Activated CD8-positive, alpha-beta T cell treated with anti-CD3 and anti-CD28 coated beads for 36 hours (primary cell): Measurements from ENCODE around the gene TEN1. TPM values are rescaled to one million over a fixed set of nuclear protein-coding genes. Genes with fewer than 3 reads are reported as not detected.
"Not testable (repeated sequence)": the region's sequence is repeated elsewhere in the genome, so short reads cannot be mapped to it uniquely, and the experiment has no call there.

ENCODE experiments used
- ATAC-seq: fragments of 200-7000 bp; cut with Tn5 transposase; one replicate; pipeline ENCODE4 v1.10.0; 2021; ENCODE audit warnings: mild to moderate bottlenecking, moderate library complexity
- CTCF ChIA-PET: fragments of 350-600 bp; sonication (Branson Sonifier 250); formaldehyde crosslinking; loops from one replicate; lab custom pipeline; 2021; ENCODE audit warnings: antibody characterized with exemption; lab: Charles Lee
- POLR2A ChIA-PET: fragments of 350-600 bp; sonication (Branson Sonifier 250); formaldehyde crosslinking; loops from one replicate; lab custom pipeline; 2021; ENCODE audit warnings: antibody characterized with exemption; lab: Charles Lee
- DNase-seq: peaks from one replicate; pipeline ENCODE4 v3.0.0-alpha.2; 2020
- H3K27ac Mint-ChIP-seq: one replicate; pipeline ENCODE4 v1.8.0; 2021; ENCODE audit warnings: mild to moderate bottlenecking, mixed read lengths
- H3K27me3 Mint-ChIP-seq: one replicate; pipeline ENCODE4 v1.8.0; 2021; ENCODE audit warnings: mixed read lengths
- H3K36me3 Mint-ChIP-seq: one replicate; pipeline ENCODE4 v1.8.0; 2021; ENCODE audit warnings: low read depth, mixed read lengths
- H3K4me1 Mint-ChIP-seq: one replicate; pipeline ENCODE4 v1.8.0; 2021; ENCODE audit warnings: low read depth, mixed read lengths
- H3K4me3 Mint-ChIP-seq: one replicate; pipeline ENCODE4 v1.8.0; 2021; ENCODE audit warnings: mild to moderate bottlenecking, moderate library complexity, mixed read lengths
- H3K9me3 Mint-ChIP-seq: one replicate; pipeline ENCODE4 v1.8.0; 2021; ENCODE audit warnings: mixed read lengths
- intact Hi-C: fragments of 100-400 bp; cut with micrococcal nuclease; formaldehyde crosslinking; loops from one replicate; pipeline ENCODE4 v1.10.0; 2022
- total RNA-seq, 2 experiments: library from RNA; stranded (reverse); gene quantifications; one replicate each; pipeline ENCODE4 v1.2.3, GENCODE V29; 2021
- TF ChIP-seq, protein P1 (sequence below): fragments of 200-600 bp; IDR thresholded peaks from one replicate; pipeline ENCODE4 v1.8.0; 2022; ENCODE audit warnings: antibody characterized with exemption, mild to moderate bottlenecking

Gene TEN1
- total RNA-seq, 2 experiments from 2014 or later: 11.7 to 13.2 TPM

DNA sequence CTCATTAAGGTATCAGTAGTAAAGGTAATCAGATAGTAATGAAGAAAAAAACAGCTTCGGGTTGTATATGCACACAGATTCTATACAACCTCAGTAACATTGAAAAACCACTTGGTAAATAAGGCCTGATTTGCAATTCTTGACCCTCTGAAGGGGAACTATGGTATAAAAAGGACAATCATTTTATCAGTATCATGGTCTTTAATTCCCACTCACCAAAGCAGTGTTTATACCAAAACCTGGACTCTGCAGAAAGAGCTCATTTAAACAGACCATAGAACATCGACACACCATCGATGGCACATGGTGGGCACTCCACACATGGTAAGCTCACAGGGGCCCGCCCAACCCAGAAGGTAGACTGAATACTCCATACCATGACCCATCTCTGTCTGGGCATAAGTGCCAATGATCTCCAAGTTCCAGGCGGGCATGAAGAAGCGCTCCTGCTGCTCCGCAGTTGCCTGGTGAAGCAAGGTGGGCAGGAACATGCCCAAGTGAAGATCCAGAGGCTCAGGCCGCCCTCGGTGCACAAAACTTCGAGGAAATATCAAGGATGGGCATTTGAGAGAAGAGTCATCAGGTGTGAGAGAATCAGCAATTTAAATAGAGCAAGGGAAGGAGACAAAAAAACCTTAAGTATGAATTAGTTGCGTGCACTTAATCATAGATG, 19.1 kb upstream of the TEN1 start:
- H3K27me3 Mint-ChIP-seq: no peaks in the 10 kb centered on the region
- peaks cover 11% of the 10 kb centered on the region for H3K36me3 Mint-ChIP-seq
- H3K4me1 Mint-ChIP-seq: peaks cover 10% of the 10 kb centered on the region
- intact Hi-C loops: no loop called here
- ChIA-PET POLR2A (interaction anchor here (0.6 kb wide), 1 partner anchor 330 kb away, joined by 3 read pairs; no protein-coding TSS in a partner anchor), CTCF (interaction anchor here (0.6 to 1.4 kb wide), 4 partner anchors 40 to 54 kb away, joined by 3 to 6 read pairs (median 5); partner anchors contain the start of gene CDK3)
- DNase-seq (no peak), ATAC-seq (no peak)
- TF ChIP-seq, protein P1, sequence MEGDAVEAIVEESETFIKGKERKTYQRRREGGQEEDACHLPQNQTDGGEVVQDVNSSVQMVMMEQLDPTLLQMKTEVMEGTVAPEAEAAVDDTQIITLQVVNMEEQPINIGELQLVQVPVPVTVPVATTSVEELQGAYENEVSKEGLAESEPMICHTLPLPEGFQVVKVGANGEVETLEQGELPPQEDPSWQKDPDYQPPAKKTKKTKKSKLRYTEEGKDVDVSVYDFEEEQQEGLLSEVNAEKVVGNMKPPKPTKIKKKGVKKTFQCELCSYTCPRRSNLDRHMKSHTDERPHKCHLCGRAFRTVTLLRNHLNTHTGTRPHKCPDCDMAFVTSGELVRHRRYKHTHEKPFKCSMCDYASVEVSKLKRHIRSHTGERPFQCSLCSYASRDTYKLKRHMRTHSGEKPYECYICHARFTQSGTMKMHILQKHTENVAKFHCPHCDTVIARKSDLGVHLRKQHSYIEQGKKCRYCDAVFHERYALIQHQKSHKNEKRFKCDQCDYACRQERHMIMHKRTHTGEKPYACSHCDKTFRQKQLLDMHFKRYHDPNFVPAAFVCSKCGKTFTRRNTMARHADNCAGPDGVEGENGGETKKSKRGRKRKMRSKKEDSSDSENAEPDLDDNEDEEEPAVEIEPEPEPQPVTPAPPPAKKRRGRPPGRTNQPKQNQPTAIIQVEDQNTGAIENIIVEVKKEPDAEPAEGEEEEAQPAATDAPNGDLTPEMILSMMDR: no peak
- H3K9me3 Mint-ChIP-seq: no peaks in the 10 kb centered on the region
- no peak overlapping the region for H3K27ac Mint-ChIP-seq
- no peak overlapping the region for H3K4me3 Mint-ChIP-seq

DNA sequence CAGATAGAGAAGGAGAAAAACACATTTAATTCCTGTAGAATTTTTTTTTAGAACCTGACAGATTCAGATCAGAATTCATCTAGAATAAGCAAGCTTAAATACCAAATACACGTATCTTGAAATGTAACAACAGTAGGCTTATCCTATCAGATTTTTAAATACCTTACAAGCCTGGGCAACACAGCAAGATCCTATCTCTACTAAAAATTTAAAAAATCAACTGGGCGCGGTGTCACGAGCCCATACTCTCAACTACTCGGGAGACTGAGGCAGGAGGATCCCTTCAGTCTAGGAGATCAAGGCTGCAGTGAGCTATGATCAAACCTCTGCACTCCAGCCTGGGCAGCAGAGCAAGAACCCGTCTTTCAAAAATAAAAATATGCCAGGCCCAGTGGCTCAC, 13.6 kb upstream of the TEN1 start:
- Mint-ChIP-seq H3K4me1 (peaks cover 12% of the 10 kb centered on the region), H3K36me3 (peaks cover 3% of the 10 kb centered on the region), H3K27me3 (no peaks in the 10 kb centered on the region), H3K4me3 (no peak overlapping the region), H3K27ac (no peak overlapping the region), H3K9me3 (no peaks in the 10 kb centered on the region)
- POLR2A ChIA-PET: interaction anchor here (0.6 kb wide), 1 partner anchor 208 kb away, joined by 3 read pairs; no protein-coding TSS in a partner anchor
- ATAC-seq (no peak), DNase-seq (no peak)
- CTCF ChIA-PET: interaction anchor here (1.3 to 1.5 kb wide), 2 partner anchors 35 to 40 kb away, joined by 5 to 6 read pairs; partner anchors contain the start of gene CDK3
- TF ChIP-seq, protein P1: no peak
- intact Hi-C loops: no loop called here

DNA sequence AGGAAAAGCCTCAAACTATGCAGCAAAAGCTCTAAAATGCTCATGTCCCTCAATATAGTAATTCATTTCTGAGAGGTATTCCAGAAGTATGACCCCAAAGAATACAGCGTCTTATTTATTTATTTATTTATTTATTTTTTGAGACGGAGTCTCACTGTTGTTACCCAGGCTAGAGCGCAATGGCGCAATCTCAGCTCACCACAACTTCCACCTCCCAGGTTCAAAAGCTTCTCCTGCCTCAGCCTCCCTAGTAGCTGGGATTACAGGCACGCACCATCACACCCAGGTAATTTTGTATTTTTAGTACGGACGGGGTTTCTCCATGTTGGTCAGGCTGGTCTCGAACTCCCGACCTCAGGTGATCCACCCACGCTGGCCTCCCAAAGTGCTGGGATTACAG, 10.0 kb upstream of the TEN1 start:
- H3K4me3 Mint-ChIP-seq, H3K27ac Mint-ChIP-seq, intact Hi-C loops, H3K9me3 Mint-ChIP-seq, DNase-seq, ATAC-seq, H3K27me3 Mint-ChIP-seq, H3K4me1 Mint-ChIP-seq: not testable (repeated sequence)
- ChIA-PET CTCF (interaction anchor here (0.6 to 1.3 kb wide), 3 partner anchors 33 to 42 kb away, joined by 3 to 4 read pairs (median 3); no protein-coding TSS in a partner anchor), POLR2A (interaction anchor here (0.7 kb wide), 1 partner anchor 74 kb away, joined by 3 read pairs; no protein-coding TSS in a partner anchor)
- peaks cover 12% of the 10 kb centered on the region for H3K36me3 Mint-ChIP-seq

DNA sequence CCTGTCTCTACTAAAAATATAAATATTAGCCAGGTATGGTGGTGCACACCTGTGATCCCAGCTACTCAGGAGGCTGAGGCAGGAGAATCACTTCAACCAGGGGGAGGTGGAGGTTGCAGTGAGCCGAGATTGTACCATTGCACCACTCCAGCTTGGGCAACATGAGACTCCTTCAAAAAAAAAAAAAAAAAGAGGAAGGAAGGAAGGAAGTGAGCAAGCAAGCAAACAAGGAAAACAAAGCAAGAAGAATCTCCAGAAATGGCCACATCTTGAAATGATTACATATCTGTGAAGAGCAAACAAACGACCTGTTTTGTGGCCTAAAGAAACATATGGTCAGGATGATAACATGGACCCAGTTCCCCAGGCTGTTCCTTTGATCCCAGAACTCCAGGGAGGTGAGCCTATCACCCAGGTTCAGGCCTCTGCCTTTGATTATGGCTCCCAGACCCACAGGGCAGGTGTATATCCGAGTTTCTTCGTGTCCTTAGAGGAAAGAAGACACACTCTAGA, 9.0 kb upstream of the TEN1 start:
- no peak overlapping the region for H3K4me3 Mint-ChIP-seq
- ATAC-seq: no peak
- CTCF ChIA-PET: interaction anchor here (1.1 kb wide), 1 partner anchor 32 kb away, joined by 3 read pairs; no protein-coding TSS in a partner anchor
- H3K36me3 Mint-ChIP-seq: peaks cover 12% of the 10 kb centered on the region
- no peak overlapping the region for H3K27ac Mint-ChIP-seq
- POLR2A ChIA-PET: no interaction called here
- peaks cover 4% of the 10 kb centered on the region for H3K4me1 Mint-ChIP-seq
- no peak for DNase-seq
- intact Hi-C loops: no loop called here
- no peaks in the 10 kb centered on the region for H3K27me3 Mint-ChIP-seq
- H3K9me3 Mint-ChIP-seq: no peaks in the 10 kb centered on the region
- TF ChIP-seq, protein P1: no peak

DNA sequence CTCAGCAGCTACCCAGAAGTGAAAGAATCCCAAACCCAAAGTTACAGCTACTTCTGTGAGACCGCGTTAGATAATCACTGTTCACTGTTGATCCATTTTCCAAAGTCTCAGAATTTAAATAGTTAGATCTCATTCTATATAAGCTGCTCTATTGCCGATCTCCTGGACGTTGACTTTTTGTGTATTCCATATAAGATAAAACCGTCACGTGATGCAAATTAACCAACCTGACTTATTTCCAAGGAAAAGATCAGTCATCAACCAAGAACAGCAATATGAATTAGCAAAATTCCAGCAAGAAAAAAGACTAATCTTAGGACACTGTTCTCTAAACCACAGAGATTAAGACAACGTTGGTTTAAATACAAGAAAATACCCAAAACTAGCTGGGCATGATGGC, 8.4 kb upstream of the TEN1 start:
- intact Hi-C loops: no loop called here
- no peaks in the 10 kb centered on the region for H3K27me3 Mint-ChIP-seq
- ChIA-PET POLR2A (no interaction called here), CTCF (no interaction called here)
- DNase-seq (no peak), ATAC-seq (no peak)
- H3K36me3 Mint-ChIP-seq: peaks cover 12% of the 10 kb centered on the region
- H3K27ac Mint-ChIP-seq: no peak overlapping the region
- no peaks in the 10 kb centered on the region for H3K9me3 Mint-ChIP-seq
- H3K4me3 Mint-ChIP-seq: no peak overlapping the region
- peaks cover 6% of the 10 kb centered on the region for H3K4me1 Mint-ChIP-seq
- TF ChIP-seq, protein P1: no peak

DNA sequence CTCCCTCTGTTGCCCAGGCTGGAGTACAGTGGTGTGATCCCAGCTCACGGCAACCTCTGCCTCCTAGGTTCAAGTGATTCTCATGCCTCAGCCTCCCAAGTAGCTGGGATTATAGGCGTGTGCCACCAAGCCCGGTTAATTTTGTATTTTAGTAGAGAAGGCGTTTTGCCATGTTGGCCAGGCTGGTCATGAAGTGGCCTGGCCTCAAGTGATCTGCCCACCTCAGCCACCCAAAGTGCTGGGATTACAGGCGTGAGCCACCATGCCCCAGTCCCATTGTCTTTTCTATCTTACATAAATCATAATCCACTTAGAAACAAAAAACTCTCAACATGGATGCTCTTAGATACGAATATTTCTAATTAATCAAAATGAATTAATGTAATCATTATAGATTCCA, 3.9 kb upstream of the TEN1 start:
- H3K27ac Mint-ChIP-seq, H3K4me3 Mint-ChIP-seq, intact Hi-C loops, H3K9me3 Mint-ChIP-seq, ATAC-seq, H3K27me3 Mint-ChIP-seq, DNase-seq: not testable (repeated sequence)
- Mint-ChIP-seq H3K36me3 (peaks cover 16% of the 10 kb centered on the region), H3K4me1 (peaks cover 26% of the 10 kb centered on the region)
- CTCF ChIA-PET: interaction anchor here (2.4 kb wide), 1 partner anchor 30 kb away, joined by 6 read pairs; no protein-coding TSS in a partner anchor
- POLR2A ChIA-PET: interaction anchor here (1.0 kb wide), 1 partner anchor 35 kb away, joined by 3 read pairs; the partner anchor contains the start of gene FBF1
